Stimulated activated CD4-positive, alpha-beta T cell treated with anti-CD3 and anti-CD28 coated beads, Interleukin-2, amount 100 ng/mL, for 48 hours (primary cell): Measurements from ENCODE around the gene KDM4C.
"Not testable (repeated sequence)": the region's sequence is repeated elsewhere in the genome, so short reads cannot be mapped to it uniquely, and the experiment has no call there.

Experiments
- DNase-seq, 2 donors: peaks; one replicate each; pipeline ENCODE4 v3.0.0-alpha.2; 2020

Gene KDM4C

DNA sequence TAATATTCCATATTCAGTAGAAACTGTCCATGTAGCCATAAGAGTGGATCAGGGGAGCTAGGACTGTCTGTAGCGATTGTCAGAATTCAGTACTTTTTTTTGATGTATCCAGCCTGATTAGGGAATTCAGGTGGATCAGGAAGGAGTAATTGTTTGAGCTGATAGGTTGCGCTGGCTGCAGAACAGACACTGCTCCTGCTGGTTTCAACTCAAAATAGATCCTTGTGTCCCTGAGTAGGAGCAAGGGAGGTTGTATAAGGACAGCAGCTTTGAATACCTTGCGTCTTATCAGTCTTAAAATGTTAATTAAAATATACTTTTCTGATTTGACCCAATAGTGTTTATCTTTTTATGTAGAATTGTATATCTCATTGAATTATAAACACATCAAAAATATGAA is 229.6 kb downstream of the KDM4C start:
- DNase-seq: no peak

DNA sequence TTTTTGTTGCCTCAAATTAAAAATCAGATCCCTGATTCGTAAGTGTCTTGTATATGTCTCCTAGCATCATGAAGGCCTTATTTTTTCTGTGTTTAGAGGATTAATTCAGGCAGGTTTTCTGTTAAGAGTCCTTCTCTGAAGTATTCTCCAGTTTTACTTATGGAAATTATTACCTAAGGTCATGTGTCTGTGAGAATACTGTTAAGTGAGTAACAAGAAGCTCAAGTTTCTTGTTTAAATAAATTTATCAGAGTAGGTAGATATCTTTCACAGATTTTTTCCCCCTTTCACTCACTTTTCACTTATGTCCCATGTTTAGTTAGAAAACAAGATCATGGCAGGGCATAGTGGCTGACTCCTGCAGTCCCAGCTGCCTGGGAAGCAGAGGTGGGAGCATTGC is 233.6 kb downstream of the KDM4C start:
- no peak for DNase-seq

DNA sequence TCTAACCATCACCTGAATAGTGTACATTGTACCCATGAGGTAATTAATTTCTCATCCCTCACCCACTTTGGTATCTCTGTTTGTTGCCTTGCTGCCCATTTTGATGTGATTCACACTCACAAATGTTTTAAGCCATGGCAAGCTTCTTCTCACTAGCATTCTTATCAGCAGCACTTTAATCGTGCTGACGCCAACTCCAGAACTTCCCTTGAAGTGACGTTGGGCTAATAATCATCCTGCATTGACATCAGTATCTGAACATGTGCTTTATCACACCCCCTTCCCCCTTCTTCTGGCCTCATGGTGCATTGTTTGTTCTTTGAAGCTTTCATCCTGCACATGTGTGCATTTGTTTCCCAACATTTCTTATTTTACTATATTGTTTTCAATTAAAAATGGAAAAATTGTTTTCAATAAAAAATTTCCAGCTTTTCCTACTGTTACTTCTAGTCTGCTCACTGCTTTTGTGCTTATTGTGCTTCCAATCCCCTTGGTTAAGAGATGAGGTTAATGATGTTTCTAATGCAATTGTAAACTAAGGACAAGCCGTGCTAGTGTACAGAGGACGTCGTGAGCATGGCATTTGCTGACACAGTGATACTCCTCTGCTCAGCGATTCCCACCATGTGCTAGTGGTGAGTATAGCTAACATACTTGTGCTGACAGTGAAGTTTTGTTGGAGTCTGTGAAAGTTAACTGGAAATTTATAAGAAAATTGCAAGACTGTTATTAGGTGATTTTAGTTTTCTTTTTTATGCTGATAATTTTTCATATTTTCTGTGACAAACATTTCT is 238.5 kb downstream of the KDM4C start:
- no peak for DNase-seq

DNA sequence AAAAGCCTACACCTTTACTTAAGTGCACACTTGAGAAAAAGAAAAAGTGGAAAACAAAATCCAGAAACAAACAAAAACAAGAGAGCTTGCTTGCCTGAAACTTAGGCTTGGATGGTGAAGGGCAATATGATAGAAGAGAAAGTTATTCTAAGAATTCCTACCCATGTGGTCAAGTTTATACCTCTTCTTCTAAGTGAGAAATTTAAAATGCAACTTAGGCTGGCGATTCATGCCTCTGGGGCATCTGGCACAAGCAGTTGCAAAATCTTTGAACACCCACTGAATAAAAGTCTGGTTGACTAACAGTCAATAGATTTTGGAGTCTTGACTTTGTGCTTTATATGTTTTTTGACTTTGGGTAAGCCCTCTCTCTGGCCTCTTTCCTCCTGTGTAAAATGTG is 239.6 kb downstream of the KDM4C start:
- no peak for DNase-seq

DNA sequence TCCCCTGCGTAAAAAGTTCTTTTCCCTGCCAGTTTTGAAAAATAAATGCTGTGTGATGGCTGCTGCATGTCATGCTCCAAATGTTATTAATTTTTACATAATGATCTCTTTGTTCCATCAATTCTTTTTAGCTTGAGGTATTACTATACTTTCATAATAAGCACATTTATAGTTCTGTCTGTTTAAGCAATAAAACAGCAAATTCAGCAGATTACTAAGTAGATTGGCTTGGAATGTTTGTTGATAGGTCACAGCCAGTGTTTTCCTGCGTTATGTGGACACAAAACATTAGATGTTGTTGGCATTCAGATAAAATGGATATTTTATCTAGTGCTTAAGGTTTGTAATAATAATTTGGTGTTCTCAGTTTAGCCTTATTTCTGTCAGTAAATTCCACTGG is 242.0 kb downstream of the KDM4C start:
- no peak for DNase-seq

GRCh38 chr9:7001571-7001970 is 243.8 kb downstream of the KDM4C start:
- DNase-seq: no peak

GRCh38 chr9:7003861-7004260 is 246.1 kb downstream of the KDM4C start:
- no peak for DNase-seq

- DNase-seq: no peak
Observed at GRCh38 chr9:7006417-7006816, 248.6 kb downstream of the KDM4C start.

DNA sequence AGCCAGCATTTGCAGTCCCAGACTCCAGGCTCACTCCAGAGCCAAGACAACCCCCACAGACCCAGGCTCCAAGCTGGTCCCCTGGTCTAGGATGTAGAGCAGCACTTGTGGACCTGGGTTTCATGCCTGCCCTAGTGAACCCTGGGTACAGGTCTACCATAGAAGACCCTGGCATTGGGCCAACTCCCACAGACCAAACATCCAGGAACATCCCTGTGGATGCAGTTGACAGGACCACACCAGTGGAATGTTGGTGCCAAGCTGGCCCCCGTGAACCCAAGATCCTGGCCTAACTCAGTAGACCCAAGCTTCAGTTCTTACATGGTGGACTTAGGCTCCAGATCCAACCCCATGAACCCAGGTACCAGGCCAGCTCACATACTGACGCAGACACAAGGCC is 250.6 kb downstream of the KDM4C start:
- DNase-seq: no peak

DNA sequence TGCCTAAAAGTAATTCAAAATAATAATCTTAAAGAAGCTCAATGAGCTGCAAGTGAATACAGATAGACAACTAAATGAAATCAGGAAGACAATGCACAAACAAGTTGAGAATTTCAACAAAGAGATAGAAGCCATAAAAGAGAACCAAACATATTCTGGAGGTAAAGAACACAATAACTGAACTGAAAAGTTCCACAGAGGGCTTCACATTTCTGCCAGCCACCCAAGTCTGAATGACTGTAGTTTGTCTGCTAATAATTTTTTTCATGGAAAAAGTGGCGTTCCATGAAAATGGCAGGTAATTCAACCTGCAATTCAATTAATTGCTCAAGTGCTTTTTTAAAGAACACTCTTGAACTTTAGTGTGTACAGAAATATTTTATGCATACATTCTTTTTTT is 251.3 kb downstream of the KDM4C start:
- DNase-seq: no peak

- no peak for DNase-seq
Observed at GRCh38 chr9:7011395-7012067, 253.8 kb downstream of the KDM4C start.

GRCh38 chr9:7027996-7028395 is 270.2 kb downstream of the KDM4C start:
- no peak for DNase-seq

- DNase-seq: no peak
Observed at GRCh38 chr9:7028591-7028990, 270.8 kb downstream of the KDM4C start.

GRCh38 chr9:7030943-7031342 is 273.2 kb downstream of the KDM4C start:
- DNase-seq: not testable (repeated sequence)

- no peak for DNase-seq
Observed at GRCh38 chr9:7033076-7034045, 275.6 kb downstream of the KDM4C start.

DNA sequence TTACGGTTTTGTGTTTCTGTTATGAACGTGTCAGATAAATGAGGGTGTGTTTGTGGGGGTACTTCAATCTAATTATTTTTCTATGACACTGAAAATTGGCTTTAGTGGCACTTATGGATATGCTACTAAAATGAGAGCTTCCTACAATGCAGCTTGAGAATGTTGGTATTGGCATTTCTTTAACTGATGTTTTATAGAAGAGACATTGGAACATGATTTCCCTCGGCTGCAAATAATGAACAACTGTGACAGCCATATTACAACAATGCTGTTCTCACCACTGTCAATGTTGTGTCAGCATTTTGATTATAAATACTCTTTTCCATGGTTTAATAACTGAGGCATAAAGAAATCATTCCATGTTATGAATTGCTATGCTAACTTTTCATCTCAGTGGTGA is 279.4 kb downstream of the KDM4C start:
- no peak for DNase-seq

GRCh38 chr9:7042124-7042523 is 284.4 kb downstream of the KDM4C start:
- no peak for DNase-seq

GRCh38 chr9:7045361-7045760 is 287.6 kb downstream of the KDM4C start:
- DNase-seq: no peak

DNA sequence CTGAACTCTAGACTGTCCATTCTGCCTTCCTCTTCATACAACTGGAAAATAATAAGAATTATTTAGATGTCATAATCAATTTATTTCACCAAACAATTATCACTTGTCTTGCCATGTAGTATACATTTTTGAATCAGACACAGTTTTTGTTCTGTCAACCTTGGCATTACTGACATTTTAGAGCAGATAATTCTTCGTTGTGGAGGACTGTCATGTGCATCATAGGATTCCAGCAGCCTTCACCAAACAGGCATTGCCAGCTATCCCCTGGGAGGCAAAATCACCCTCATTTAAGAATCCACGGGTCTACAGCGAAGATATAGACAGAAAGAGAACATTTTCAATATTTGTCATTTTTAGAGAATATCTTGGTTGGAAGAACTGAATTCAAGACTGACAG is 293.9 kb downstream of the KDM4C start:
- no peak for DNase-seq

- DNase-seq: no peak
Observed at GRCh38 chr9:7053903-7054302, 296.1 kb downstream of the KDM4C start.

DNA sequence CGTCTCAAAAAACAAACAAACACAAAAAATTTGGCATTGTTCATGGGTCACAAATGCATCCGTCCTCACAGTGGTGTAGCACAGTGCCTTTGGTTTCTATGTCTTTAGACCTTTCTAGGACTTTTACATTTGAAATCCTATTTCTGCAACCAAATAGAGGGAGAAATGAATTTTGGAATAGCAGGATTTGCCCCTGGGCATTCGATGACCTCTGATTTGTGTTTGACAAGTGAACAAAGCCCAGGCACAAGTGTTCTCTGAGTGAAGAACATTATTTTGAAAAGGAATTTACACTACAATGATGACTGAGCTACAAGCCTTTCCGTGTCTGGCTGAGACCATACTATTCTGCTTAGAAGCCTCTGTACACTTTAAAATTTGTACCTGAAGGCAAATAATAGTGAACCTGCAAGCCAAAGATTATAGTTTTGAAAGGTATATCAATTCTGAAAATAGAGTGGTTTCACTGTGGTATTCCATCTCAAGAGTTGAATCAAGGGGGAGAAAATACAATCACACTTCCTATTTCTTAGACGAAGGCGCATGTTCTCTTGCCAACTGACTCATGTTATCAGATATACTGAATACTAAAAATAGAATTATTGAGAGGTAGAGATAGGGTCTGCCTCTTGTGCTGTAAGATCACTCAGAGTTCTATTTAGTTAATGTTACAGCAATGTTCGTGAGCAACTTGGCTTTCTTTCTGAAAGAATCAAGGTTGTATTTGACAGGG is 297.6 kb downstream of the KDM4C start:
- DNase-seq: no peak

GRCh38 chr9:7056254-7056653 is 298.5 kb downstream of the KDM4C start:
- DNase-seq: no peak

GRCh38 chr9:7058473-7058872 is 300.7 kb downstream of the KDM4C start:
- DNase-seq: no peak
